ENCODE measurements around the gene PRH1.

Gene PRH1

DNA sequence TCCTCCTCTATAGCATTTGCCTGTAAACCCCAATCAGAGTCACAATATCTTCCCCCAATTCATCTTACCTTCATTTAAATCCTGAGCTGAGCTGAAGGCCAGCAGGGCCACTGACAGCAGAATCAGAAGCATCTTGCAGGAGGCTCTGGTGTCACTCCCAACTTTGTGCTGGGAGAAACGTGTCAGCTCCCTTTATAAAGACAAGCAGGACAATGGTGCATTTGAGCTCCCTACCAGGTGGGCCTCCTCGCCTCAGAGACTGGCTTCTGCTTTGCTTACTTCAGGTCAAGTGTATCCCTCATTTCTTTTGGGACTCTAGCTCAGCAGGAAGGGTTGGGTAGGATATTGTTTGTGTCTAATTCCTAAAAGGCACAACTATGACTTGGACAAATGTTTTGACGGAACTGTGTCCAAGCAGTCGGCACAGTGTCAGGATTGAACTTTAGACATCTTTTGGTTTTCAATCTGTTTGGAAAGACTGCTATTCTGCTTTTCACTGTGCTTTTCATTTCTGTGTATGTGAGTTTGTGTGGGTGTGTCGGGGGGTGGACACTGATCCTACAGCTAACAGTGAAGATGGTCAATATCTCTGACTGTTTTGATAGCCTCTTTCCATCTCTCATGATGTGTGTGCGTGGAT lies at the start of gene PRH1:
Gene PRH1 (minus strand): TSS at position 170 of the 640 bp plus-strand sequence. CDS start 38 bp downstream, at position 132.
- DNase-seq (ENCODE audit: low read depth), result no peak

DNA sequence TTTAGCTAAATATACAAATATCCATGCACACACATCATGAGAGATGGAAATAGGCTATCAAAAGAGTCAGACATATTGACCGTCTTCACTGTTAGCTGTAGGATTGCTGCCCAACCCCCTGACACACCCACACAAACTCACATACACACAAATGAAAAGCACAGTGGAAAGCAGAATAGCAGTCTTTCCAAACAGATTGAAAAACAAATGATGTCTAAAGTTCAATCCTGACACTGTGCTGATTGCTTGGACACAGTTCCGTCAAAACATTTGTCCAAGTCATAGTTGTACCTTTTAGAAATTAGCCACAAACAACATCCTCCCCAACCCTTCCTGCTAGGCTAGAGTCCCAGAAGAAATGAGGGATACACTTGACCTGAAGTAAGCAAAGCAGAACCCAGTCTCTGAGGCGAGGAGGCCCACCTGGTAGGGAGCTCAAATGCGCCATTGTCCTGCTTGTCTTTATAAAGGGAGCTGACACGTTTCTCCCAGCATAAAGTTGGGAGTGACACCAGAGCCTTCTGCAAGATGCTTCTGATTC lies 44.8 kb upstream of the PRH1 start, which contains the start of gene PRH2:
Gene PRH2 (plus strand): TSS at position 491 of the 541 bp plus-strand sequence. CDS start 38 bp downstream, at position 529.
- DNase-seq (ENCODE audit: low read depth), result no peak

DNA sequence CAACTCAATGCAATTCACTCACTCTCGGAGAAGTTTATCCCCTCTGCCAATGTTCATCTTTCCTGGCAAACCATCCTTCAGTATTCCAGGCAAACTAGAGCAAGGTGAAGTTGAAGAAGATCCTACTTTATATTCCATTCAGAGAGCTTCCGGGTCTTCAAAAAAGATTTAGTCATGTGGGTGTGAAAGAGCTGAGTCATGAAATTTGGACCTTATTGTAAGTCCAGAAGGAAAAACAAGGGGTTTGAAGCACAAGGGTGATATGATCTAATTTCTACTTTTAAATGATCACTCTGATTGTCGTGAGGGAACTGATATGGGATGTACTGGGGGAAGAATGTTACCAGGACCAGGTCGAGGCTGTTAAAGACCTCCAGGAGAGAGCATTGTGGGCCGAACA lies 42.2 kb upstream of the PRH1 start:
- no peak for DNase-seq (ENCODE audit: low read depth)

DNA sequence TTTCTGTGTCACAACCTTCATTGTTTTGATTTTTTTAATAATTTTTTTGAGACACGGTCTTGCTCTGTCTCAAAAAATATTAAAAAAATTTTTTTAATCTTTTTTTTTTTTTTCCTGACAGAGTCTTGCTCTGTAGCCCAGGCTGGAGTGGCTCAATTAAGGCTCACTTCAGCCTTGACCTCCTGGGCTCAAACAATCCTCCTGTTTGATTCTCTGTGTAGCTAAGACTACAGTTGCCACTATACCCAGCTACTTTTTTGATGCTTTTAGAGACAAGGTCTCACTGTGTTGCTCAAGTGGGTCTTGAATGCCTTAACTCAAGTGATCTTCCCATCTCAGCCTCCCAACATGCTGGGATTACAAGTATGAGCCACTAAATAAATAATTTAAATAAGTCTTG lies 35.8 kb upstream of the PRH1 start:
- DNase-seq (ENCODE audit: low read depth), result no peak

DNA sequence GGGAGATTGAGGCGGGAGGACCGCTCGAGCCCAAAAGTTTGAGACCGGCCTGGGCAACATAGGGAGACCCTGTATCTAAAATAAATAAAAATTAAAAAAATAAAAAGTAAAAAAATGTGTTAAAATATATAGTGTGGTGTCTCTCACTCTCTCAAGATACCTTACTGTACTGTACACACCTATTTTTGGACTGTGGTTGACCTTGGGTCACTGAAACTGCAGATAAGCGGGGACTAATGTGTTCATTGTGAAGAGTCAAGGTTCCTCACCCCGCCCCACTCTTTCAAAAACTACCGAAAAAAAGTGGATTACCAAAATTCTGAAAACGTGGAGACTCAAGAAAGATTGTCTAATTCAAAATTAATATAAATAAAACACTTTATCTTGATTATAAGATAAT lies 26.3 kb upstream of the PRH1 start:
- no peak for DNase-seq (ENCODE audit: low read depth)

DNA sequence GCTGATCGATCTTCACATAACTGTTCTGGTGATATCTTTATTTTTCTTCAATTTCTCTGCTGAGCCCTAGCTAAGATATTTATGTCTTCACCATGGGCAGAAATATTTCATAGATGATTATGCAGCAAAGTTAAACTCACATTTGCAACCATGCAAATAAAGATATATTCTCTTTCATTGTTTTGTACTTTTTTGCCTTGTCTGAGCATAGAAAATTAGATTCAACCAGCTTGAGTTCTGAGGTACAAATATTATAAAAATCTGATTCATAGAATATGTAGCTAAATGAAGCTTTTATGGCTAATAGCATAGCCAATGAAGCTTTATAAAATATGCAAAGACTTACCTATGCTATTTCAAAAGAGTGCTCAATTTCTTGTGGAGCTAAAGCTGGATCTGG lies 25.4 kb upstream of the PRH1 start, which contains the start of gene TAS2R13:
Gene TAS2R13 (minus strand): TSS at position 101 of the 400 bp plus-strand sequence. CDS start 264 bp downstream, outside the sequence.
- DNase-seq (ENCODE audit: low read depth), result no peak

DNA sequence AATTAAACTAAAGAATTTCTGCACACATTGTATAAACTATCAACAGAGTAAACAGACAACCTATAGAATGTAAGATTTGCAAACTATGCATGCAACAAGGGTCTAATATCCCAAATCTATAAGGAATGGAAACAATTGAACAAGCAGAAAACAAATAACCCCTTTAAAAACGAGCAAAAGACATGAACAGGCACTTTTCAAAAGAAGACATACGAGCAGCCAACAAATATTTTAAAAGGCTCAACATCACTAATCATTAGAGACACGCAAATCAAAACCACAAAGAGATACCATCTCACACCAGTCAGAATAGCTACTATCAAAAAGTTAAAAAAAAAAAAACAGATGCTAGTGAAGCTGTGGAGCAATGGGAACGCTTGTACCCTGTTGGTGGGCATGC lies 20.6 kb upstream of the PRH1 start:
- DNase-seq (ENCODE audit: low read depth), result no peak

DNA sequence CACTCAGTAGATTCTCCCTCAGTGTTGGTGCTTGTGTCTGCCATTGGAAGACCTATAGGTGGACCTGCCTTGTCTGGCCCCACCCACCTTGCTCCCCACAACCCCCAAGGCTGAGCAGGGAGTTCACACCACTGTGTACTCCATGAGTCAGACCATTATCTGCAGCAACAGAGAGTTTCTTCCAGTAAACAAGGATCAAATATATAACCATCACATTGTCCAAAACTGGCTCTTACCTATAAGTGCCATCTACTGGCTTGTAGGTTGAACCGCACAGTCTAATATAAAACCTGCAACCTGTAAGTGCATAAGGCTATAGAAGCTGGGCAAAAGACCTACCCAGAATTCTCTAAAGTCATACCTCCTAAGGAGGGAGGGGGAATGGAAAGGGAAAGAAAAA lies 17.4 kb upstream of the PRH1 start:
- DNase-seq (ENCODE audit: low read depth), result no peak

DNA sequence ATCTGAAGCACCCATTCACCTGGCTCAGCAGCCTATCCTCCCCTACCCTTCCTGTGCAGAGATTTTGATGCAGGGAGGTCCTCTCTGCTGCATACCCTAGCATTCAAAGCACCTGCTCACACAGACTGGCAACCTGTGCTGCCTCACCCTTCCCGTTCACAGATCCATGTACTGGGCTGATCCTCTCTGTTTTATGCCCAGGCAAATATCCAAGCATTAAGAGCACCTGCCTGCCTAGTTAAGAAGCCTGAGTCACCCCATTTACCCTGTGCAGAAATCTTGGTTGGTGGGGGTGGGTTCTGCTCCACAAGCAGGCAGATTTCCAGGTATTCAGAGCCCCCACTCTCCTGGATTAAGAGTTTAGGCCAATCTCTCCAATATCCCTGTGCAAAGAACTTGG lies 16.9 kb upstream of the PRH1 start:
- DNase-seq (ENCODE audit: low read depth), result no peak

DNA sequence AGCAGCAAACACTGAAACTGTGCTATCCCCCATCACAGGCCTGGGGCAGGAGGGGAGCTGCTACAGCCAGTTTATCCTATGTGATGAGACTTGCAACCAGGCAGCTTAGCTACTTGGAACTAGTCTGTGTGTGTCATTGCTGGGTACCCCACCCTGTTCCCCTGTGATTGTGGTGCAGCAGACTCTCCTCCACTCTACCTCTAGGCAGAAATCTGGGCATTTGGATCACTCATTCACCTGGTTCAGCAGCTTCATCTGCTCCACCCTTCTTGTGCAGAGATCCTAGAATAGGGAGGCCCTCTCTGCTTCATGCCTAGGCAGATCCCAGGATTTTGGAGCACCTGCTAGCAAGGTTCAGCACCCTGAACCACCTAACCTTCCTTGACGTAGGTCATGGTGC lies 16.5 kb upstream of the PRH1 start:
- DNase-seq (ENCODE audit: low read depth), result no peak

DNA sequence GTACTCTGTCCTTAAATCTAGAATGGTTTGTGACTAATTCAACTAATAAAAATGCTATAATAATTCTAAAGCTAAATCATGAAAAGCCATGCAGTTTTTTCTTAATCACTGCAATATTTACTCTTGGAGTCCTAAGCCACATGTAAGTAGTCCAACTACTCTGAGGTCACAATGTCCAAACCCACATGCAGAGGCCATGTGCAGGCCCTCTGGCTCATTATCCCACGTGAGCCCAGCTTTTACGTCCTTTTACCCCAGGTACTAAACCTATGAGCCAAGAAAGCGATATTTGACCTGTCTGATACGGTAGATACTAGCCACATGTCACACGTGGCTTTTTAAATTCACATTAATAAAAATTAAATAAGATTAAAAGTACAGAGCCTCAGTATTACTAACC lies 12.8 kb upstream of the PRH1 start:
- no peak for DNase-seq (ENCODE audit: low read depth)

DNA sequence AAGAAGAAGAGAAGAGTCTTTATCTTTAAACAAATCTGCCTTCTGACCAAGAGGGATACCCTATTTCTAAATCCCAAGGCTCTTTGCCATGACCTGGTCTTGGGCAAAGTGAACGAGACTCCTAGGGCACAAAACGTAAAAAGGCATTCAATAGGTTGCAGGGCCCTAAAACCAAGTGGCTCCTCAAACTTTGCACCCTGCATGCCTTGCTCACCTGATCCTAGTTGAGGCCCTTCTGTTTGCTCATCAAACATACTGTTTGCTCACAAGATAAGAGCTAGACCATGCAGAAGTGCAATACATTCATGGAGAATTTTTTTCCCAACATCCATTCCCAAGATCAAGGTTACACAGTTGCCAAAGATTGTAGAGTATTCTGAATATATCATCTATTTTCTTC lies 7.9 kb upstream of the PRH1 start:
- DNase-seq (ENCODE audit: low read depth), result no peak

DNA sequence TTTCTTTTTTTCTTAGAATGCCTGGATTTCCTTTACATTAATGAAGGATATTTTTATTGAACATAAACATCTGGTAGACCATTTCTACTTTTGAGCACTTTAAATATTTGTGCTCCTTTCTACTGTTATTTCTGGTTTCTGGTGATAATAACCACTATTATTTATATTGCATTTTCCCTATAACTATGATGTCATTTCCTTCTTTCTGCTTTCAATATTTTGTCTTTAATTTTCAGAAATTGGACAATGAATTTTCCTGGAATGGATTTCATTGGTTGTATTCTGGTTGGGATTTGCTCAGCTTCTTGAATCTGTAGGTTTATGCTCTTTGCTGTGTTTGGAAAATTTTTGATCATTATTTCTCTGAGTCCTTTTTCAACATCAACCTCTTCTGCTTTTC lies 5.2 kb upstream of the PRH1 start:
- DNase-seq (ENCODE audit: low read depth), result no peak

DNA sequence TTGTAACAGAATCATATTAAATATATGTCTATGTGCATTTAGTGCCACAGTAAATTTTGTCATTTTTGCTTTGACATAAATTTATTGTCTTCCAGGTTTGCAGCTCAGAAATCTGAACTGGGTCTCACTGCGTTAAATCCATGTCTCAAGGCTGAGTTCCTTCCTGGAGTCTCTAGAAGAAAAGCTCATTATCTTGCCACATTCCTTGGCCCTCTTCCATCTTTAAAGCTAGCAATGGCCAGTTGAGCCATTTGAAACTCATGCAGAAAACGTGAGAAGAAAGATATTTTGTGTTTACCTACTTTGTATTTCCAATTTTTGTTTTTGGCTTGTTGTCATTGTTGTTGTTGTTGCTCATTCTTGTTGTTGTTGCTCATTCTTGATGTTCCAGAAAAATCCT lies 10.7 kb downstream of the PRH1 start:
- DNase-seq (ENCODE audit: low read depth), result no peak

DNA sequence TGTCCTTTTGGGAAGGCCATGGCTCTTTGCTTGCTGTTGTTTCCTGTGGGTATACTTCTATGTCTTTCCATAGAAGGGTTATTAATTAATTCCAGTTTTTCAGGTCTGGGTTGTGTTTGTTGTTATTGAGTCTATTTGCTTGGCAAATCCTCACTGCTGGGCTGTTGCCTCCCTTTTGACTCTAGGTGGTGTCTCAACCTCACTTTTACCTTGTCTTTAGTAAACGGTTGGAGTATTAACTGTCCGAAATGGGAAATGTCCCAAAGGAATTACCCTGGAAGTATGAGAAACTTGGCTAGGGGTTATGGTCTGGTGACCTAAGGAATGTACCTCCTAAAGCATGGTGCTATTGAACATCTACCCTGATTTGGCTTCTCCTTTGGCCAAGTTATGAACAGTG lies 16.7 kb downstream of the PRH1 start:
- no peak for DNase-seq (ENCODE audit: low read depth)

DNA sequence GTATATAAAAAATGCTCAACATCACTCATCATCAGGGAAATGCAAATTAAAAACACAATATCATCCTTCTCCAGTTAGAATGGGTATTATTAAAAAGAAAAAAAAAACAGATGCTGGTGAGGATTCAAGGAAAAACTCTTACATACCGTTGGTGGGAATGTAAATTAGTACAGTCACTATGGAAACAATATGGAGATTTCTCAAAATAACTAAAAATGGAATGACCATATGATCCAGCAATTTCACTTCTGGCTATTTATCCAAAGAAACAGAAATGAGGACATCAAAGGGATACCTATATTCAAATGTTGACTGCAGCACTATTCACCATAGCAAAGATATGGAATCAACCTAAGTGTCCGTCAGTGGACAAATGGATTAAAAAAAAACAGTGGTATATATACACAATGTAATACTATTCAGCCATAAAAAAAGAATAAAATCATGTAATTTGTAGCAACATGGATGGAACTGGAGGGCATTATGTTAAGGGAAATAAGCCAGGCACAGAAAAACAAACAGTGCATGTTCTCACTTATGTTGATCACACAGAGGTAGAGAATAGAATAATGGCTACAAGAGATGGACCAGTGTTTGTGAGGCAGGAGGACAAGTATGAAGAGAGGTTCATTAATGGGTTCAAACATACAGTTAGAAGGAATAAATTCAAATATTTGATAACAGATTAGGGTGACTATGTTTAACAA lies 20.4 kb downstream of the PRH1 start:
- DNase-seq (ENCODE audit: low read depth), result no peak

DNA sequence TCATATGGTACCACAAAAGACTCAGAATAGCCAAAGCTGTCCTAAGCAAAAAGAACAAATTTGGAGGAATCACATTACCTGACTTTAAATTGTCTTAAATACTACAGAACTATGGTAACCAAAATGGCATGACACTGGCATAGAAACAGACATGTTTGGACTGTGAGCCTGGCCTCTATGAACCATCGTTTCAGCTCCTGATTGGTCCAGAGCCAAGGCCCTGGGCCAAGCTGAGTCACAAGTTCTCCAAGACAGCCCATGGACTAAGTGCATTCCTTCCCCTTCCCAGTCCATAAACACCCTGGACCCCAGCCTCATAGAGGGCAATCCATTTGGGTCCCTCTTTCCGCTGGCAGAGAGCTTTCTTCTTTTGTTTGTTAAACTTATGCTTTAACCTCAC lies 22.7 kb downstream of the PRH1 start:
- no peak for DNase-seq (ENCODE audit: low read depth)

DNA sequence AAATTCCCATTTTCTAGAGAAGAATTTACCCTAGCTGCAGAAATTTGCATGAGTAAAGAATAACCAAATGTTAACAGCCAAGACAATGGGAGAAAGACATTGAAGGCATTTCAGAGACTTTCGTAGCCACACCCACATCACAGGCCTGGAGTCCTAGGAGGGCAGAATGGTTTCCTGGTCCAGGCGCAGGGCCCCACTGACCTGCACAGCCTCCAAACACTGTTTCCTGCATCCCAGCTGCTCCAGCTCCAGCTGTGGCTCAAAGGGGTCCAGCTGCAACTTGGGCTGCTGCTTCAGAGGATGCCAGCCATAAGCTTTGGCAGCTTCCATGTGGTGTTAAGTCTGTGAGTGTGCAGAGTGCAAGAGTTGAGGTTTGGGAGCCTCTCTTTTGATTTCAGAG lies 28.2 kb downstream of the PRH1 start:
- DNase-seq (ENCODE audit: low read depth), result no peak

DNA sequence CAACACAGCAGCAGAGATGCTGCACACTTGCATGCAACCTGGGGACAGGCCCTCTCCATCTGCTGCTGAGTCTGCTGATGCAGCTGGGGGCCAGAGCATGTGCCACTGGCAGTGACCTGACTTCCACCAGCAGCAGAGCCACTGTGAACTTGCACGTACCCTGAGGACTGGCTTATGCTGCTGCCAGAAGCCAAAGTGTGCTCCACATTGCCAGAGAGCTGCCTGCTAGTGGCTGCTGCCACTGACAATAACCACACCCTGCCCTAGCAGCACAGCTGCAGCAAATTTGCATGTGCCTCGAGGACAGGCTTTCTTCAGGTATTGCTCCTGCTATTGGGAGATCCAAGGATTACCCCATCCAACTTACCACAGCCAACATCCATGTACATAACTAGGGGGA lies 30.3 kb downstream of the PRH1 start:
- no peak for DNase-seq (ENCODE audit: low read depth)

DNA sequence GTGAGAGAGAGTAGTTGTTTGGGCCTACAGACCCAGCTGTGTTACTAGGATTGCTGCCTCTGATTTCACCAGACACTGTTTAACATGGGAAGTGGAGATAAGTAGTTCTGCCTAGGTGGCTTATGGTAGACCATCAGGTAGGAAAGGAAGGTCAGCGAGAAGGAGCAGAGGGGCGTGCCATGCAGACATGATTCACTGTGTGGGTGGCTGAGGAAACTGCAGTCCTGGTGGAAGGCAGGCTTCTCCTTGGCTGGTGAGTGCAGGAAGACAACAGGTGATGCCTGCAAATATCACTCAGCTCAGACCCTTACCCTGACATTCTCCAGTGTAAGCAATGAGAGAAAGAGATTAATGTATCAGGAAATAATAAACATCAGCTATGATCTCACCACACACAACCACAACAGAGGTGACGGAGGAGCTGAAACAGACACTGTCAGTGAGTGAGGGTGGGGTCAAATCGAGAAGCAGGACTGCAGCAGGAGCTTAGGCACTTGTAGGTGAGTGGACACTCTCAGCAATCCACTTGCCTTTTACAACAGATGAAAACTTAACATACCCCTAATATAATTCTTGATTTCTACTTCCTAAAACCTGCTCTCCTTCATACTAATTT lies 32.7 kb downstream of the PRH1 start:
- DNase-seq (ENCODE audit: low read depth), result no peak

DNA sequence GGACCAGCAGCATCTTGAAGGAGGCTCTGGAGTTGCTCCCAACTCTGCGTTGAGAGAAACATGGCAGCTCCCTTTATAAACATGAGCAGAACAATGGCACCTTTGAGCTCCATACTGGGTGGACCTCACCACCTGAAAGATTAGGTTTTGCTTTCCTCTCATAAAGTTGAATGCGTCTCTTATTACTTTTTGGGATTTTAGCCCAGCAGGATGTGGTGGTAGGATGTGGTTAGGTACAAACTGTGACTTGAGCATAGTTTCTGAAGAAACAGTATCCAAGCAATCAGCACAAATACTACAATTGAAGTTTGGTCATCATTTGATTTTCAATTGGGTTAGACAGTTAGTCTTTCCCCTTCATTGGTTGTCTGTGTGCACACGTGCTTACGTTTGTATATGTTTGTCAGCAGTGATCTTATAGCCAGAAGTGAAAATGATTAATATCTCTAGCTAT lies 34.6 kb downstream of the PRH1 start, which contains the start of gene PRR4:
Gene PRR4 (minus strand): TSS at position 51 of the 454 bp plus-strand sequence. CDS start 38 bp downstream, at position 13.
- DNase-seq (ENCODE audit: low read depth), result no peak

DNA sequence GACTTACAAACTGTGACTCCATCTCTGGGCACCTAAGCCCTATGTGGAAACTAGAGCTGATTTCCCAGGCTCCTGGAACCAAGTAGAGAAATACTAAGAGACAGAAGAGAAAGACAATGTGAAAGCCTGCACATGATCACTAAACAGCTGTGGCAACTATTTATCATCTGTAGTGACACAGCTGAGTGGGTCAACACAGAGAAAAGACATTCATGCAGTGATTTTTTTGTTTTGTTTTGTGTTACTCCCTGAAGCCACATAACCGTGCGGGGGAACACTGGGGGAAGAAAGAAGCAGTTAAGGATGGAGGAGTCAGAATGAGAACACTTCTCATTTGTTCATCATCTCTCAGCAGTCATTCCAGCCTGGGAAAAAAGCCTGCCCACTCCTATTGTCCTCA lies 36.3 kb downstream of the PRH1 start:
- no peak for DNase-seq (ENCODE audit: low read depth)

DNA sequence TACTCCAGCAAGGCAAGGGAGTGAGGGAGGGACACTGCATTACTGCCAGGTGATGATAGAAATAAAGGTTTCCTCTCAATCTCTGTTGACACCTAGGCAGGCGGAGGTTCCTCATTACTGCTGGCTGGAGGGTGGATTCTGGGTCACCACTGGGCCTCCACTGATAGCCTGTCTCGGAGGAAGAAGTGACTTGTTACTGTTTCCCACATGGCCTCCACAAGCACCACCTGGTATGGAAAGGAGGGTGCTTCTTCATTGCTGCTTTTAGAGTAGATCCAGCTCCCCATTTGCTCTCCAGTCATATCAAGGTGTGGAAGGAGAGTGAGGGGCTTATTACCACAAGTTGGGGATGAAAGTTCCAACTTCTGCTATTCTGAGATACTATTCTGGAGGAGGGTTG lies 41.2 kb downstream of the PRH1 start:
- DNase-seq (ENCODE audit: low read depth), result no peak

All from non-pigmented ciliary epithelial cell (primary cell).